GM19397 (cell line): Measurements from ENCODE around the gene BRI3.

Source experiments
- ATAC-seq: cut with Tn5 transposase; IDR thresholded peaks from one replicate; pipeline ENCODE4 v1.9.1; 2021; ENCODE audit warnings: mild to moderate bottlenecking, moderate library complexity; ENCODE audit not compliant: unreplicated experiment

BRI3 gene

DNA sequence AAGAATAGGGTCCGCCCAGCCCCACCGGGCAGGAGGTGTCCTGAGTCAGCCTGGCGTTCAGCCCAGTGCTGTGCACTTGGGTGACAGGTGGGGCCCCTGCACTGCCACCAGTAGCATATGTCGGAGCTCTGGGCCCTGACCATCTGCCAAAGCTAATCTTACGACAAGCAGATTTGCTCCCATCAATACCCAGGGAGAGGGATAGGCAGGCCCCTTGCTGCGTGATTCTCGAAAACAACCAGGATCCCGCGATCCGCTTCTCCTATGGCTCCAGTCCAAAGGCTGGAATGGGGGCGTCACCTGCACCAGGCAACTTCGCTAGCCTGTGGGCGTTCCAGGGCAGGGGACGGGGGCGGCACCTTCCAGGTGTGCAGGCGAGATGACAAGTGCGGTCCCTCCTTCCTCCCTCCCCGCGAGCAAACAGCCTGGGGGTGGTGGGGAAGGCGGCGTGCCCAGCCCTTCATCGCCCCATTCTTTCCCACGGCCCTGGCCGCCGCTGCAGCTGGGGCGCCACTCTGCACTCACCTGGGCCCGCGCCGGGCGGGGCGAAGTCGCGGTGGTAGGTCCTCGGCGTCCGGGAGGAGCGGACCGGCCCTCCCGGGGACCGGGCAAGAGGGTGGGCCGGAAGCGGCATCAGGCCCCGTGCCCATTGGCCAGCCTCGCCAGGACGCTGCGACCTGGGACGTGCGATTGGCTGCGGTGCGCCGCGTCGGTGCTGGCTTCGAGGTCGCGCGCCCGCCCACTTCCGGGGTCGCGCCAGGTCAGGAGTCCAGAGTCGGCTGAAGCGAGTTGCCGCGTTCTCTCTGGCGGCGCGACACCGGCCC is 29.7 kb upstream of the BRI3 start, which contains the start of gene TECPR1:
TSS of gene TECPR1 (minus strand) at position 632 of the 824 bp plus-strand sequence. CDS start 6,086 bp downstream, outside the sequence.
- peak; percentile 97 for ATAC-seq

DNA sequence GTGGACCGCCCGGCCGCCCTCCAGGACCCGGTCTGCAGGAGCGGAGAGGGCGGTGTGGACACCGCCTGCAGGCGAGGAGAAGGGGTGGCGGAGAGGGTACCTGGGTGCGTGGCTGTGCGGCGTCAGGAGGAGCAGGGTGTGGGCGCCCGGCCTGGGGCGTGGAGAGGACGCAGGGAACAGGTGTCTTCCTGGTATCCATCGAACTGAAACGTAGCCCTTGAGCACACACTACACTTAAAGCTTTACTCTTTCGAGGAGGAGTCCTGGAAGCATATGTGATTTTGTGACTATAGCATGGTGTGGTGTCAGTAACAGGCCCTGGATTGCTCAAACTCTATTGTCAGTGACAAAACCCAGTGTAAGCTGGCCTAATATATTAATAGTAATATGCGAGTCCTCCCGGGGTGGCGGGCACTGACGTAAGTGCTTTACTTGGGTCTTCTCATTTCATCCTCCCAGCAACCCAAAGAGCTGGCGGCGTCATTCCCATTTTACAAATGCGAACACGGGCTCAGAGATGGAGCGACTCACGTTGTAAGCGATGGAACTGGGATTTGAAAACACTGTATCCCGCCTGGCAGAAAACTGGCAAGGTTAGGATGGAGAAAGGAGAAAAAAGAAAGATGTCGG is 28.9 kb upstream of the BRI3 start:
- ATAC-seq = peak; percentile 27

DNA sequence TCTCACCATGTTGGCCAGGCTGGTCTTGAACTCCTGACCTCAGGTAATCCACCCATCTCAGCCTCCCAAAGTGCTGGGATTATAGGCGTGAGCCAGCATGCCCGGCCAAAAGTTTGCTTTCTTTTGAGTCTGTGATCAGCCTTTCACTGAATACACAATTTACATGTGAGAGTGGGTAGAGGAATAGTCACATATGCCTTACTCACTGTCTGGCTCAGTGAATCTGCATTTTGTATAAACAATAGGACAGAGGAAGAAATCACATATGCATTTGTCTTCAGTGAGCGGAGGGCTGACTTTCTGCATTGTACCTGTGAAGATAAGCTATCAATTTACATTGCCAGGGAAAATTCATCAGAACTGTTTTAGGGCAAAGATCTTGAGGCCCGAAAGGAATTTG is 27.0 kb upstream of the BRI3 start:
- no peak for ATAC-seq

DNA sequence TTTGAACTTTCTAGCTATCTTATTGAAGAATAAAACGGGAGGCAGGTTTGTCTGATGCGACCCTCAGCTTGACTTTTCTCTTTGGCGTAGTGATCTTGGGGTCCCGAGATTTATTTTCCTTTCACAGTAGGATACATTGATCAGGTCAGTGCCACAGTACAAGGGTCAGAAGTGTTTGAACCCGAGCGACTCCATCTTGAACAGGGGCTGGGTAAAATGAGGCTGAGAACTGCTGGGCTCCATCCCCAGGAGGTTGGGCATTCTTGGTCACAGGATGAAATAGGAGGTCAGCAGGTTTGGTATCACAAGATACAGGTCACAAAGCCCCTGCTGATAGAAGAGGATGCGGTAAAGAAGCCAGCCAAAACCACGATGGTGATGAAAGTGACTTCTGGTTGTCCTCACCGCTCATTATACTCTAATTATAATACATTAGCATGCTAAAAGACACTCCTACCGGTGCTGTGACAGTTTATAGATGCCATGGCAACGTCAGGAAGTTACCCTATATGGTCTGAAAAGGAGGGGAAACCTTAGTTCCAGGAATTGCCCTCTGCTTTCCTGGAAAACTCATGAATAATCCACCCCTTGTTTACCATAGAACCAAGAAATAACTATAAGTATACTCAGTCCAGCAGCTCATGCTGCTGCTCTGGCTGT is 26.4 kb upstream of the BRI3 start:
- no peak for ATAC-seq

DNA sequence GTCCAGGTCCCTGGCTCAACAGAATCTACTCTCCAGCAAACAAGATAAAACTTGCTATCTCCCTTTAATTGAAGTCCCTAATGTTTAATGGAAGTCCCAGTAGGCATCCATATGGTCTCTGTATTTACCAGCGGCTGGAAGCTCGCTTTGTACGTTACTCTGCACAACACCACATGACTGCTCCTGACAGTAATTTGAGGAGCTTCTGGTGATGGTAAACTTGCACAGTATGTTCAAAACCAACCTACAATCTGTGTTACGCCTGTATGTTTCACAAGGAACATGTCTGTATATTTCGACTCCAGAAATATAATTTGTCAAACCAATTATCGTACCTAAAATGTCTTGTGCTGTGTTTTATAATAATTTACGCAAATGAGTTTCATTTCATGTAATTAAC is 25.1 kb upstream of the BRI3 start:
- ATAC-seq = no peak

- no peak for ATAC-seq
These were observed 23.8 kb upstream of the BRI3 start for GRCh38 chr7:98257701-98258100.

GRCh38 chr7:98265841-98266271 is 15.6 kb upstream of the BRI3 start:
- ATAC-seq = no peak

- ATAC-seq = no peak
These were observed 14.6 kb upstream of the BRI3 start for GRCh38 chr7:98266840-98267239.

- no peak for ATAC-seq
These were observed 14.2 kb upstream of the BRI3 start for GRCh38 chr7:98267303-98267702.

DNA sequence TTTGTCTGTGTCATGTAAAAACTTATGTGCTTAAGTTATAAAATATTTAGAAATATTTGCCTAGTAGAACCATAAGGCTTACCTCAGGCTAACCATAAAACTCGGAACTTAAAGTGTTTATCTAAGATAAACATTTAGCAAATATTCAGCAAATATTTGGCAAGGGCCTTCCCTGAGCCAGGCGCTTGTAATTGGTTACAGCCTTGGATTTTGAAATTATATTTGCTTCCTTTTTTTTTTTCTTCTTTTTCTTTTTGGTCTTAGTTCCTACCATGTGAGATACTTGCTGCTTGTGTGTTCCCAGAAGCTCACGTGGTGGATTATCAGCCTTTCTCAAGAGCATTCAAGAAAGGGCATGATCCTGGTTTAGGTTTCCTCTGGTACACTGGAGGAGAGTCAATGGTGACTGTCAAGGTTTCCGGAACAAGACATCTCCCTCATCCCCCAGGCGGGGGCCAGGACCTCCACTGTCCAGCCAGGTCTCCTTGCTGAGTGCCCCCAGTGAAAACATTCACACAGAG is 5.2 kb upstream of the BRI3 start:
- ATAC-seq = no peak

DNA sequence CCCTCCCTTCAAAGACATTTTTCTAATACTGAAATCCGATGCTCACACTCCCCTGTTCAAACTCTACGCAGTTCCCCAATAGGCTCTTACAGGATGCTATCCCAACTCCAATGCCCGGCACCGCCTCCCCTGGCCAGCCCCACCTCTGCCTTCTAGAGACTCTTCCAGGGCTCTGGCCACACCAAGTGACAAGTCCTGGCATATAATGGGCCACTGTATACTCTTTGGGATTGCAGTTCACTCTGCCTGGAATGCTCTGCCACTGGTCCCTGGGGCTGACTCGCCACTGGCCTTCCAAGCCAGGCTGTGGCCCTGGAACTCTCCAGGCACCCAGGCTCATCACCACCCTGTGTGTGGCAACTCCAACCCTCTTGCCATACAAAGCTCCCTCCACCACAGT is 3.1 kb upstream of the BRI3 start:
- no peak for ATAC-seq

DNA sequence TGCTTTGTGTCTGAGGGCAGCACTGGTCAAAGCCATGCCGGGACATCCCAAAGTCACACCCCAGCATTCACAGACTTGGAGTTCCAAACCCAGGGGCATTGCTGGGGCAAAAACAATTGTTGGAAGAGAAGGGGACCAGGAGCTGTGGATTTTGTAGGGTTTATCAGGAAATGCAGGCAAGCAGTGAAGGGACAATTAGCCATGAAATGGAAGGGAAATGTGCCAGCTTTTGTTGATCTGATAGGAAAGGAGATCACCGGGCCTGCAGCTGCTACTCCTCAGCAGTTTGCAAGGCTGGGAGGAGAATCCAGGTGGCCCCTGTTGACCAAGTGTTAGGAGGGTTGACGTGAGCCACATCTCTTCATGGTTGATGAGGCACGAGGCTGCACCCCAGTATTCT is 2.5 kb upstream of the BRI3 start:
- ATAC-seq = no peak

DNA sequence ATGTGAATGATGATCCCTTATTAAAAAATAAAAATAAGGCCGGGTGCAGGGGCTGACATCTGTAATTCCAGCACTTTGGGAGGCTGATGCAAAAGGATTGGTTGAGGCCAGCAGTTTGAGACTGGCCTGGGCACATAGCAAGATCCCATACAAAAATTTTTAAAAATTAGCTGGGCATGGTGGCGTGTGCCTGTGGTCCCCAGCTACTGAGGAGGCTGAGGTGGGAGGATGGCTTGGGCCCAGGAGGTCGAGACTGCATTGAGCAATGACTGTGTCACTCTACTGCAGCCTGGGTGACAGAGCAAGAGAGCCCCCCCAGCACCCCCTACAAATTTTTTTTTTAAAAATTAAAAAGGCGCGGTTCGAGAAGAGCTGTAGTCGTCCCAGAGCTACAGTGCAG is 1.2 kb upstream of the BRI3 start:
- ATAC-seq = no peak

DNA sequence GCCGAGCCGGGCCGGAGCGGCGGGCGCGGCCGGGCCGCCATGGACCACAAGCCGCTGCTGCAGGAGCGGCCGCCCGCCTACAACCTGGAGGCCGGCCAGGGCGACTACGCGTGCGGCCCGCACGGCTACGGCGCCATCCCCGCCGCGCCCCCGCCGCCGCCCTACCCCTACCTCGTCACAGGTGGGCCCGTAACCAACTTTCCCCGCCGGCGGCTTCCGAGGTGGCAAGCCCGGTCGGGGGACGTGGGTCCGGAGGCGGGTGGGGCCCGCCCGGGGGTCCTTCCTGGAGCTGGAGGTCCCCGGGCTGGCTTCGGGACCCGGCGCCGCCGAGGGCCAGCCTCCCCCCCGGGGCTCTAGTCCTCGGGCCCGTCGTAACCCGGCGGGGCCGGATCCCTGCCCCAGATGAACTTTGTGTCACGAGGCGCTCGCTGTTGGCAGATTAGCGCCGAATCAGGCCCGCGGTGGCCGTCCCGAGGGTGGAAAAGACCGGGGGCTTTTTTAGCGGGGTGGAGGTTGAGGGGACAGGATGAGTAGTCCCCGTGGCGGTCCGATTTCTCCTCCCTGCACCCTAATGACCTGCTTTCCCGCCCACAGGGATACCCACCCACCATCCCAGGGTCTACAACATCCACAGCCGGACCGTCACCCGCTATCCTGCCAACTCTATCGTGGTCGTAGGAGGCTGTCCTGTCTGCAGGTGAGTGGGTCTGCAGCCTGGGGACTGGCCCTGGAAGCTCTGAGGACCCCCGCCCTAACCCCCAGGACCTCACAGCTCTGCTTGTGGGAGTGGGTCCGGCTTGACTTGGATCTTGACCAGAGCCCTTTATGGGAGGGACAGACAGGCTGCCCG is 496 bp downstream of the BRI3 start:
- peak; percentile 35 for ATAC-seq

- ATAC-seq = no peak
These were observed 1.2 kb downstream of the BRI3 start for GRCh38 chr7:98282703-98283102.

- ATAC-seq = no peak
These were observed 1.8 kb downstream of the BRI3 start for GRCh38 chr7:98283127-98283886.

DNA sequence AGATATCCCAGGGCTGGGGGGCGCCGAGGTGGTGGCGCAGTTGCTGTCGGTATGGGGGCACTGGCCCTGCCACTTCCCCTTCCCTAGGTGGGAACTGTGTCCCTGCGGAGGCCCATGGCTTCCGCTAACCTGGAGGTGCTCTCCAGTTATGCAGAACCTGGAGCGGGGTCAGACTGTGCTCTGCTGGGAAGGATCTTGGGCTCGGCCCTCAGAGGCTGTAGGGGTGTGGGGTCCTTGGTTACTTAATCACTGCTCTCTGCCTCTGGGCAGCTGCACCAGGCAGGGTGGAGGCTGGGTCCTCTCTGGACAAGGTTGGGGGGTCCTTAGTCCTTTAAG is 2.4 kb downstream of the BRI3 start:
- ATAC-seq = no peak

GRCh38 chr7:98284335-98285036 is 3.0 kb downstream of the BRI3 start:
- no peak for ATAC-seq
